ENCODE measurements around the gene RNASEH2A. TPM values are rescaled to one million over a fixed set of nuclear protein-coding genes. Genes with fewer than 3 reads are reported as not detected.

The RNASEH2A gene
- total RNA-seq, 2 donors from 2014 or later = 3.0 to 7.9 TPM

DNA sequence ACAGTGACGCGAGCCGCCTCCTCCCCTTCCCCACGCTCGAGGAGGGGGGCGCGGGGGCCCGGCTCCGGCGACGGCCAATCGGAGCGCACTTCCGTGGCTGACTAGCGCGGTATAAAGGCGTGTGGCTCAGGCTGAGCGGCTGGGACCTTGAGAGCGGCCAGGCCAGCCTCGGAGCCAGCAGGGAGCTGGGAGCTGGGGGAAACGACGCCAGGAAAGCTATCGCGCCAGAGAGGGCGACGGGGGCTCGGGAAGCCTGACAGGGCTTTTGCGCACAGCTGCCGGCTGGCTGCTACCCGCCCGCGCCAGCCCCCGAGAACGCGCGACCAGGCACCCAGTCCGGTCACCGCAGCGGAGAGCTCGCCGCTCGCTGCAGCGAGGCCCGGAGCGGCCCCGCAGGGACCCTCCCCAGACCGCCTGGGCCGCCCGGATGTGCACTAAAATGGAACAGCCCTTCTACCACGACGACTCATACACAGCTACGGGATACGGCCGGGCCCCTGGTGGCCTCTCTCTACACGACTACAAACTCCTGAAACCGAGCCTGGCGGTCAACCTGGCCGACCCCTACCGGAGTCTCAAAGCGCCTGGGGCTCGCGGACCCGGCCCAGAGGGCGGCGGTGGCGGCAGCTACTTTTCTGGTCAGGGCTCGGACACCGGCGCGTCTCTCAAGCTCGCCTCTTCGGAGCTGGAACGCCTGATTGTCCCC lies 14.9 kb upstream of the RNASEH2A start, which contains the start of gene JUNB:
Gene JUNB, plus strand, starts transcription at position 142 of the 706 bp plus-strand sequence. Its CDS starts 286 bp downstream, at position 428.
- ATAC-seq (ENCODE audit: insufficient number of reproducible peaks, low FRiP score, low read depth) = peak; percentile 23
- TF ChIP-seq, protein P1, sequence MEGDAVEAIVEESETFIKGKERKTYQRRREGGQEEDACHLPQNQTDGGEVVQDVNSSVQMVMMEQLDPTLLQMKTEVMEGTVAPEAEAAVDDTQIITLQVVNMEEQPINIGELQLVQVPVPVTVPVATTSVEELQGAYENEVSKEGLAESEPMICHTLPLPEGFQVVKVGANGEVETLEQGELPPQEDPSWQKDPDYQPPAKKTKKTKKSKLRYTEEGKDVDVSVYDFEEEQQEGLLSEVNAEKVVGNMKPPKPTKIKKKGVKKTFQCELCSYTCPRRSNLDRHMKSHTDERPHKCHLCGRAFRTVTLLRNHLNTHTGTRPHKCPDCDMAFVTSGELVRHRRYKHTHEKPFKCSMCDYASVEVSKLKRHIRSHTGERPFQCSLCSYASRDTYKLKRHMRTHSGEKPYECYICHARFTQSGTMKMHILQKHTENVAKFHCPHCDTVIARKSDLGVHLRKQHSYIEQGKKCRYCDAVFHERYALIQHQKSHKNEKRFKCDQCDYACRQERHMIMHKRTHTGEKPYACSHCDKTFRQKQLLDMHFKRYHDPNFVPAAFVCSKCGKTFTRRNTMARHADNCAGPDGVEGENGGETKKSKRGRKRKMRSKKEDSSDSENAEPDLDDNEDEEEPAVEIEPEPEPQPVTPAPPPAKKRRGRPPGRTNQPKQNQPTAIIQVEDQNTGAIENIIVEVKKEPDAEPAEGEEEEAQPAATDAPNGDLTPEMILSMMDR (IDR thresholded peaks at IDR 0.05) = peak; percentile 11
- Histone ChIP-seq H3K27ac (peak within 1 kb of the TSS; percentile 99 to 100), H3K27me3 (replicated peaks; ENCODE audit: insufficient read depth) (no peaks in the 10 kb centered on the region), H3K36me3 (no peaks in the 10 kb centered on the region), H3K4me3 (peak within 1 kb of the TSS; percentile 91), H3K4me1 (ENCODE audit: control insufficient read depth in 1 of 2, low read depth in 2 of 2) (peaks cover 26 to 50% of the 10 kb centered on the region in 2 donors), H3K9me3 (no peaks in the 10 kb centered on the region)
- peak; percentile 88 for DNase-seq (ENCODE audit: low spot score)

DNA sequence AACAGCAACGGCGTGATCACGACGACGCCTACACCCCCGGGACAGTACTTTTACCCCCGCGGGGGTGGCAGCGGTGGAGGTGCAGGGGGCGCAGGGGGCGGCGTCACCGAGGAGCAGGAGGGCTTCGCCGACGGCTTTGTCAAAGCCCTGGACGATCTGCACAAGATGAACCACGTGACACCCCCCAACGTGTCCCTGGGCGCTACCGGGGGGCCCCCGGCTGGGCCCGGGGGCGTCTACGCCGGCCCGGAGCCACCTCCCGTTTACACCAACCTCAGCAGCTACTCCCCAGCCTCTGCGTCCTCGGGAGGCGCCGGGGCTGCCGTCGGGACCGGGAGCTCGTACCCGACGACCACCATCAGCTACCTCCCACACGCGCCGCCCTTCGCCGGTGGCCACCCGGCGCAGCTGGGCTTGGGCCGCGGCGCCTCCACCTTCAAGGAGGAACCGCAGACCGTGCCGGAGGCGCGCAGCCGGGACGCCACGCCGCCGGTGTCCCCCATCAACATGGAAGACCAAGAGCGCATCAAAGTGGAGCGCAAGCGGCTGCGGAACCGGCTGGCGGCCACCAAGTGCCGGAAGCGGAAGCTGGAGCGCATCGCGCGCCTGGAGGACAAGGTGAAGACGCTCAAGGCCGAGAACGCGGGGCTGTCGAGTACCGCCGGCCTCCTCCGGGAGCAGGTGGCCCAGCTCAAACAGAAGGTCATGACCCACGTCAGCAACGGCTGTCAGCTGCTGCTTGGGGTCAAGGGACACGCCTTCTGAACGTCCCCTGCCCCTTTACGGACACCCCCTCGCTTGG lies 14.1 kb upstream of the RNASEH2A start:
- ATAC-seq (ENCODE audit: insufficient number of reproducible peaks, low FRiP score, low read depth) (no peak), DNase-seq (ENCODE audit: low spot score) (no peak)
- TF ChIP-seq, protein P1 (IDR thresholded peaks at IDR 0.05) = no peak
- Histone ChIP-seq H3K27me3 (replicated peaks; ENCODE audit: insufficient read depth) (no peaks in the 10 kb centered on the region), H3K9me3 (no peaks in the 10 kb centered on the region), H3K36me3 (no peaks in the 10 kb centered on the region), H3K27ac (peak overlapping the region; percentile 99 to 100), H3K4me3 (peak overlapping the region; percentile 91), H3K4me1 (ENCODE audit: control insufficient read depth in 1 of 2, low read depth in 2 of 2) (peaks cover 19 to 44% of the 10 kb centered on the region in 2 donors)

DNA sequence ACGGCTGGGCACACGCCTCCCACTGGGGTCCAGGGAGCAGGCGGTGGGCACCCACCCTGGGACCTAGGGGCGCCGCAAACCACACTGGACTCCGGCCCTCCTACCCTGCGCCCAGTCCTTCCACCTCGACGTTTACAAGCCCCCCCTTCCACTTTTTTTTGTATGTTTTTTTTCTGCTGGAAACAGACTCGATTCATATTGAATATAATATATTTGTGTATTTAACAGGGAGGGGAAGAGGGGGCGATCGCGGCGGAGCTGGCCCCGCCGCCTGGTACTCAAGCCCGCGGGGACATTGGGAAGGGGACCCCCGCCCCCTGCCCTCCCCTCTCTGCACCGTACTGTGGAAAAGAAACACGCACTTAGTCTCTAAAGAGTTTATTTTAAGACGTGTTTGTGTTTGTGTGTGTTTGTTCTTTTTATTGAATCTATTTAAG lies 13.5 kb upstream of the RNASEH2A start:
- DNase-seq (ENCODE audit: low spot score) = no peak
- Histone ChIP-seq H3K4me1 (ENCODE audit: control insufficient read depth in 1 of 2, low read depth in 2 of 2) (peaks cover 13 to 37% of the 10 kb centered on the region in 2 donors), H3K27me3 (replicated peaks; ENCODE audit: insufficient read depth) (no peaks in the 10 kb centered on the region), H3K27ac (peak overlapping the region; percentile 99 to 100), H3K4me3 (peak overlapping the region; percentile 91), H3K9me3 (no peaks in the 10 kb centered on the region), H3K36me3 (no peaks in the 10 kb centered on the region)
- TF ChIP-seq, protein P1 (IDR thresholded peaks at IDR 0.05) = no peak
- ATAC-seq (ENCODE audit: insufficient number of reproducible peaks, low FRiP score, low read depth) = no peak

DNA sequence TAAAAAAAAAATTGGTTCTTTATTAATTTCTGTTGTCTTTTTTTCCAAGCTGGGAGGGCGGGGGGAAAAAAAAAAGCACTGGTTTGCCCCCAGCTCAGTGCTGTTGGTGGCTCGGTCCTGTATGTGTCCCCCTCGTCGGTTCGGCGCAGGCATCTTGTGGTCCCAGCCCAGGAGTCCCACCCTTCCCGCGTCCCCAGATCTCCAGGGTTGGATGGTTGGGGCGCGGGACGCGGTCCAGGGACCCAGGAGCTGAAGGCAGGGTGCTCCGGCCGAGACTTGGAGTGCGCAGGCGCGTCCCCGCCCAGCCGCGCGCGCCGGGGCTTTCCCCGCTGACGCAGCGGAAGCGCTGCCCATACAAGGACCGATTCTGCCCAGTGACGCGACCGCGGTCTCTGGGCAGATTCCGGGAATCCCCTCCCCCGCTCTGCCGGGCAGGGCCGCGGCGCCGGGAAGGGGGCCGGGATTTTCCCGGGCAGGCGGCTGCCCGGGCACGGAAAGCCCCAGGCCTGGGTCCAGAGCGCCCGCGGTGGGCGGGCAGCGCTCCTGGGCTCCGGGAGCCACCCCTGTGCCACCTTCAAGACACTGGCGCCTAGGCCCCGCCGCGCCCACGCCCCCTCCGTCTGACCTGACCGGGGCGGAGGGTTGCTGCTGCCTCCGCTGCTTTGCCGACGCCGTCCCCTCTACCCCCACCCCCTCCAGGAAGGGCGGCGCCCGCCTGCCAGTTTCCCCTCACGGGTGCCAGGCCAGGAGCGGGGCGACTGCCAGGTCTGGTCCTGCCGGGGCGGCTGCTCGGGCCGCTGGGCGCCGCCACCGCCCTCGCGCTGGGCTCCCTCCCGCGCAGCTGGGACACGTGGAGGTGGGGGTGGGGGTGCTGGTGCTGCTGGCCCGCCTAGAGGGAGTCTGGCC lies 12.8 kb upstream of the RNASEH2A start:
- Histone ChIP-seq H3K4me3 (peak overlapping the region; percentile 91), H3K9me3 (no peaks in the 10 kb centered on the region), H3K4me1 (ENCODE audit: control insufficient read depth in 1 of 2, low read depth in 2 of 2) (peaks cover 6 to 31% of the 10 kb centered on the region in 2 donors), H3K36me3 (no peaks in the 10 kb centered on the region), H3K27ac (peak overlapping the region; percentile 99 to 100), H3K27me3 (replicated peaks; ENCODE audit: insufficient read depth) (no peaks in the 10 kb centered on the region)
- ATAC-seq (ENCODE audit: insufficient number of reproducible peaks, low FRiP score, low read depth) (peak; percentile 6), DNase-seq (ENCODE audit: low spot score) (no peak)
- TF ChIP-seq, protein P1 (IDR thresholded peaks at IDR 0.05) = peak; percentile 25
